ENCODE measurements around the gene SLC9C1. TPM values are rescaled to one million over a fixed set of nuclear protein-coding genes. Genes with fewer than 3 reads are reported as not detected.
A peak's percentile ranks its signal among the peaks of the same experiment; 100 is the strongest.

SLC9C1 gene
- polyA plus RNA-seq, 1 experiment, result not detected

GRCh38 chr3:112307557-112307956, 13.5 kb upstream of the SLC9C1 start:
- no peak for TF ChIP-seq CTCF (IDR thresholded peaks at IDR 0.05; ENCODE audit: insufficient read depth, low read depth, low read length)
- CTCF ChIA-PET, result interaction anchor here (2.9 kb wide), 1 partner anchor 13 kb away, joined by 17 read pairs; the partner anchor contains the start of gene SLC9C1
- Histone ChIP-seq H3K36me3 (ENCODE audit: control insufficient read depth, insufficient read depth, low read length) (no peaks in the 10 kb centered on the region), H3K4me3 (ENCODE audit: low read depth, low read length) (no peak overlapping the region), H3K27me3 (ENCODE audit: control insufficient read depth, insufficient read depth, low read length) (no peaks in the 10 kb centered on the region)
- DNase-seq (ENCODE audit: low read depth), result no peak
- POLR2A ChIA-PET, result no interaction called here

DNA sequence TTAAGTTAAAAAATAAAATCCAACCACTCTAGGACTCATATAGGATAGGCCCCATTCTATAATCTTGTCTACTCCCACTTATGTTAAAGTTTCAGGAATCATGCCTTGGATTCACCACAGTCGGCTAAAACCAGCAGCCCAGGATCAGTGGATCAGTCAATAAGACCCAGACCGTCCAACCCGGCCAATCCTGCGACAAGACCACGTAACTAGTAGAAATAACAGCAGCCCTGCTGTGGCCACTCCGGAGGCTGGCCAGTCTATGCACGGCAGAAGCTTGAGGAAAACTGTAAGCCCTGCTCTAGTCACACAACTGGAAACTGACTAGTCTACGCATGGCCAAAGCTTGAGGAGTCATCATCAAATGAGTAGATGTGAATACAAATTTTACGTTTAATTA, 12.8 kb upstream of the SLC9C1 start:
- CTCF ChIA-PET, result interaction anchor here (2.9 kb wide), 1 partner anchor 13 kb away, joined by 17 read pairs; the partner anchor contains the start of gene SLC9C1
- POLR2A ChIA-PET, result no interaction called here
- no peaks in the 10 kb centered on the region for H3K36me3 ChIP-seq (ENCODE audit: control insufficient read depth, insufficient read depth, low read length)
- TF ChIP-seq CTCF (IDR thresholded peaks at IDR 0.05; ENCODE audit: insufficient read depth, low read depth, low read length), result no peak
- H3K27me3 ChIP-seq (ENCODE audit: control insufficient read depth, insufficient read depth, low read length), result no peaks in the 10 kb centered on the region
- DNase-seq (ENCODE audit: low read depth), result no peak
- no peak overlapping the region for H3K4me3 ChIP-seq (ENCODE audit: low read depth, low read length)

DNA sequence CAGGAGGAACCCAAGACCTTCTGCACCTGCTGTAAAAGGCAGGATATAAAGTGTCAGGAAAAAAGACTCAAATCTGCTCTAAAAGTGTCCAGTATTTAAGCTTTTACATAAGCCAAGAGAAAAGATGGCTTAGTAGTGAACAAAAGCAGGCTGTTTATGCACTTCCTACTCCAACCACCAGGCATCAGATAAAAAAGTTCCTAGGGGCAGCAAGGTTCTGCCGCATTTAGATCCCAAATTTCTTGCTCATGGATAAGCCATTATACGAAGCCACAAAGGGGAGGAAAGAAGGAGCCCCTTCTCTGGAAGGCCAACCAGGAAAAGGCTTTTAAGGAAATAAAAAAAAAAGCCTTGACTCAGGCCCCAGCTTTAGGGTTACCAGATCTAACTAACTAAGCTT, 10.6 kb upstream of the SLC9C1 start:
- Histone ChIP-seq H3K4me3 (ENCODE audit: low read depth, low read length) (no peak overlapping the region), H3K36me3 (ENCODE audit: control insufficient read depth, insufficient read depth, low read length) (no peaks in the 10 kb centered on the region), H3K27me3 (ENCODE audit: control insufficient read depth, insufficient read depth, low read length) (no peaks in the 10 kb centered on the region)
- ChIA-PET POLR2A (no interaction called here), CTCF (interaction anchor here (0.6 to 2.5 kb wide), 7 partner anchors 11 to 216 kb away, joined by 3 to 21 read pairs (median 3); partner anchors contain the start of gene SLC9C1)
- TF ChIP-seq CTCF (IDR thresholded peaks at IDR 0.05; ENCODE audit: insufficient read depth, low read depth, low read length), result peak; percentile 42
- DNase-seq (ENCODE audit: low read depth), result no peak

GRCh38 chr3:112303764-112304325, 9.8 kb upstream of the SLC9C1 start:
- no peaks in the 10 kb centered on the region for H3K36me3 ChIP-seq (ENCODE audit: control insufficient read depth, insufficient read depth, low read length)
- CTCF ChIA-PET, result interaction anchor here (1.1 to 2.5 kb wide), 3 partner anchors 10 to 211 kb away, joined by 3 to 21 read pairs (median 3); partner anchors contain the start of gene SLC9C1
- no peak for DNase-seq (ENCODE audit: low read depth)
- no peaks in the 10 kb centered on the region for H3K27me3 ChIP-seq (ENCODE audit: control insufficient read depth, insufficient read depth, low read length)
- POLR2A ChIA-PET, result interaction anchor here (0.6 kb wide), 1 partner anchor 288 kb away, joined by 4 read pairs; no protein-coding TSS in a partner anchor
- H3K4me3 ChIP-seq (ENCODE audit: low read depth, low read length), result peak overlapping the region; percentile 40
- no peak for TF ChIP-seq CTCF (IDR thresholded peaks at IDR 0.05; ENCODE audit: insufficient read depth, low read depth, low read length)

DNA sequence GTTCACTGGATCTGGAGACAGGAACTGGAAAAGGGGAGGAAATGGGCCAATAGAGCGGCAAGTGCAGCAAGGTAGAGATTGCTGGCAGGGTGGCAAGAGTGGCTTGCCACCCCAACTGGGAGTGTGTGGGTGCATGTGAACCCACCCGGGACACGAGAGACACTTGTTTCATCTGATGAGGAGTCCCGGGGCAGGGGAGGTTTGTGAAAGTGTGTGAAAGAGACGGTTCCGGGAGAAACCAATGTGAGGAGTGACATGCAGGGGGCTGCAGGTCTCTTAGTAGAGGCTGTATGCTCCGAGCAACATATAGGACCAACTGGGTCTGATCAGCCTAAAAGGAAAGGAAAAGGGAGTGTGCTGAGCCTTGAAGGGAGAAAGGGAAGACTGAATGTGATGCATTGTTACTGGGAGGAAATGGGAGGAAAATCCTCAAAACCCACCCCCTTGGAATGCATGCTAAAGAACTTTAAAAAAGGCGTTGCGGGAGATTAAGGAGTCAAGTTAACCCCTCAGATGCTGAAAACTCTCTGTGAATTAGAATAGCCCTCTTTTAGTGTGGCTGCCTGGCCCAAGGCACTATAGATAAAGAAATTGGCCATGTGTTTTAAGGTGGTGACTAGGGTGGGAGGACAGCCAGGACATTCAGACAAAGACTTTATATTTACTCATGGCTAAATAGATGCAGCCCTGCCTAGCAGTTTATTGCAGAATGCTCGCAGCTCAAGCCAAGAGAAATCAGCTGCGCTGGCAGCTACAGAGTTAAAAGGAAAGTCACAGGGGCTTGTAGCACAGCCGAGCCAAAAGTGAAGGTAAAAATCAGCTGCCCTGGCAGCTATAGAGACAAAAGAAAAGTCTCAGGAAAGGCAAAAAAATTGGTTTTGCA, 9.1 kb upstream of the SLC9C1 start:
- POLR2A ChIA-PET, result interaction anchor here (0.6 kb wide), 1 partner anchor 288 kb away, joined by 4 read pairs; no protein-coding TSS in a partner anchor
- DNase-seq (ENCODE audit: low read depth), result no peak
- CTCF ChIA-PET, result interaction anchor here (1.1 to 2.5 kb wide), 2 partner anchors 10 to 16 kb away, joined by 3 to 21 read pairs; partner anchors contain the start of gene SLC9C1
- no peaks in the 10 kb centered on the region for H3K36me3 ChIP-seq (ENCODE audit: control insufficient read depth, insufficient read depth, low read length)
- no peak for TF ChIP-seq CTCF (IDR thresholded peaks at IDR 0.05; ENCODE audit: insufficient read depth, low read depth, low read length)
- peak overlapping the region; percentile 40 for H3K4me3 ChIP-seq (ENCODE audit: low read depth, low read length)
- no peaks in the 10 kb centered on the region for H3K27me3 ChIP-seq (ENCODE audit: control insufficient read depth, insufficient read depth, low read length)

All from BJ (cell line).